Measurements from ENCODE around the gene STX1B. TPM values are rescaled to one million over a fixed set of nuclear protein-coding genes. Genes with fewer than 3 reads are reported as not detected.

Gene STX1B
- total and polyA plus RNA-seq, 2 of the 8 experiments (the other 6 are each of a cell fraction or from before 2014, with no cell fraction given): 8.9 to 20.2 TPM

DNA sequence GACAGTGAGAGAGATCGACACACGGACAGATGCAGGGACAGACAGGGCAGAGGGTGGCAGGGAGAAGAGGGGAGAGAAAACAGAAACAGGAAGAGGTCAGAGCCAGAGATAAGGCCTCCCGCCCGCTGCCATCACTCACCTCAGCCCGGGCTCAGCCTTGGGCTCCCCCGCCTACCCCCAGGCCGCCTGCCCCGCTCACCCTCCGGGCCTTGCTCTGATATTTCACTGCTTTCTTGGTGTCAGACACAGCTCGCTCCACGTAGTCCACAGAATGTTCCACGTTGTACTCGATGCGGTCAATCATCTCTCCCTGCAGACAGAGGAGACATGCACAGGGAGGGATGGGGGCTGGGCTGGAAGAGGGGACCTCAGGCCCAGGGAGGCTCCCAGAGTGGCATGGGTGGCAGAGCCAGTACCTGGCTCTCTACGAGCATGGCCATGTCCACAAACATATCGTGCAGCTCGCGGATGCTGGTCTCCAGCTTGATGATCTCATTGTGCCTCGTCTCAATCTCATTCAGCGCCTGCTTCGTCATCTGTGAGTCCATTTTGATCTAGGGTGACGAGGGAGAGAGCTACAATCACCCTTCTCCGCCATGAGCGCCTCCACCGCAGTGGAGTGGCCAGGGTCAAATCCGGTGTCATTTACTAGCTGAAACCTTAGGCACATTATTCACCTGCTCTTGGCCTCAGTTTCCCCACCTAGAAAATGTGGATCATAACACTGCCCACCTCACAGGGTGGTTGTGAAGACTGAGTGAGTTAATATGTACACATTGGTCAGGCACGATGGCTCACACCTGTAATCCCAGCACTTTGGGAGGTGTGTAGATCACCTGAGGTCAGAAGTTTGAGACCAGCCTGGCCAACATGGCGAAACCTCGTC lies 17.3 kb downstream of the STX1B start (continued):
- TF ChIP-seq CHD7 (IDR thresholded peaks at IDR 0.05; ENCODE audit: insufficient replicate concordance, low read length): no peak
- no peak for TF ChIP-seq TBP (IDR thresholded peaks at IDR 0.05; ENCODE audit: low read depth, low read length)
- no peak for TF ChIP-seq YY1 (IDR thresholded peaks at IDR 0.05; ENCODE audit: low read depth, low read length)
- TF ChIP-seq EP300 (IDR thresholded peaks at IDR 0.05; ENCODE audit: borderline replicate concordance in 1 of 2, low read depth in 2 of 2, low read length in 2 of 2): no peak
- TF ChIP-seq JUND (IDR thresholded peaks at IDR 0.05; ENCODE audit: low read length): no peak
- TF ChIP-seq, protein P1, sequence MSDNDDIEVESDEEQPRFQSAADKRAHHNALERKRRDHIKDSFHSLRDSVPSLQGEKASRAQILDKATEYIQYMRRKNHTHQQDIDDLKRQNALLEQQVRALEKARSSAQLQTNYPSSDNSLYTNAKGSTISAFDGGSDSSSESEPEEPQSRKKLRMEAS (IDR thresholded peaks at IDR 0.05): no peak
- no peak for TF ChIP-seq KDM4A (IDR thresholded peaks at IDR 0.05; ENCODE audit: low read depth, low read length, severe bottlenecking)
- no peak for TF ChIP-seq POU5F1 (IDR thresholded peaks at IDR 0.05; ENCODE audit: low read depth, low read length)
- TF ChIP-seq TAF7 (optimal IDR thresholded peaks at IDR 0.05; ENCODE audit: borderline replicate concordance, low read depth, low read length): no peak
